SK-N-SH treated with all-trans-retinoic acid at 6 μM for 48 hours (cell line): ENCODE results near the gene YEATS4.

Experiments used
- ATAC-seq: fragments of 200-7000 bp; cut with Tn5 transposase; 3 replicates; pipeline ENCODE4 v1.9.1; 2020; ENCODE audit warnings: mild to moderate bottlenecking, moderate library complexity
- BACH2 ChIP-seq: fragments of 250-450 bp; sonication (Bioruptor Pico); IDR thresholded peaks from 2 replicates; pipeline ENCODE4 v1.9.0; 2021; ENCODE audit warnings: mild to moderate bottlenecking, borderline replicate concordance
- CREB5 ChIP-seq: fragments of 250-450 bp; sonication (Bioruptor Pico); IDR thresholded peaks from 2 replicates; pipeline ENCODE4 v1.5.1; 2020; ENCODE audit warnings: low read depth, mild to moderate bottlenecking, moderate library complexity
- CSDC2 ChIP-seq: fragments of 250-450 bp; sonication (Bioruptor Pico); IDR thresholded peaks from 2 replicates; pipeline ENCODE4 v1.5.0; 2020; ENCODE audit warnings: mild to moderate bottlenecking, moderate library complexity
- CSRNP3 ChIP-seq: fragments of 250-450 bp; sonication (Bioruptor Pico); IDR thresholded peaks from 2 replicates; pipeline ENCODE4 v1.5.1; 2021; ENCODE audit warnings: mild to moderate bottlenecking, moderate library complexity
- ESRRG ChIP-seq: fragments of 250-450 bp; sonication (Bioruptor Pico); IDR thresholded peaks from 2 replicates; pipeline ENCODE4 v1.6.1; 2021; ENCODE audit warnings: mild to moderate bottlenecking
- GLIS3 ChIP-seq: fragments of 250-450 bp; sonication (Bioruptor Pico); IDR thresholded peaks from 2 replicates; pipeline ENCODE4 v1.5.0; 2020; ENCODE audit warnings: mild to moderate bottlenecking, moderate library complexity
- ISL1 ChIP-seq: fragments of 250-450 bp; sonication (Bioruptor Pico); IDR thresholded peaks from 2 replicates; pipeline ENCODE4 v2.1.2; 2022; ENCODE audit warnings: mild to moderate bottlenecking, moderate library complexity
- OSR1 ChIP-seq: fragments of 250-450 bp; sonication (Bioruptor Pico); IDR thresholded peaks from 2 replicates; pipeline ENCODE4 v1.8.0; 2022; ENCODE audit warnings: moderate library complexity, mild to moderate bottlenecking, inconsistent platforms
- PATZ1 ChIP-seq: fragments of 250-450 bp; sonication (Bioruptor Pico); IDR thresholded peaks from 2 replicates; pipeline ENCODE4 v1.8.0; 2020; ENCODE audit warnings: mild to moderate bottlenecking, moderate library complexity, borderline replicate concordance
- POU6F1 ChIP-seq: fragments of 250-450 bp; sonication (Bioruptor Pico); IDR thresholded peaks from 2 replicates; pipeline ENCODE4 v1.8.0; 2021; ENCODE audit warnings: low read depth, mild to moderate bottlenecking, moderate library complexity, borderline replicate concordance
- PPARA ChIP-seq: fragments of 250-450 bp; sonication (Bioruptor Pico); IDR thresholded peaks from 2 replicates; pipeline ENCODE4 v1.5.0; 2020; ENCODE audit warnings: mild to moderate bottlenecking, borderline replicate concordance
- RARB ChIP-seq: fragments of 250-450 bp; sonication (Bioruptor Pico); IDR thresholded peaks from 2 replicates; pipeline ENCODE4 v1.8.0; 2021; ENCODE audit warnings: mild to moderate bottlenecking, moderate library complexity
- SNAI2 ChIP-seq: fragments of 250-450 bp; sonication (Bioruptor Pico); IDR thresholded peaks from 2 replicates; pipeline ENCODE4 v1.5.0; 2020; ENCODE audit warnings: mild to moderate bottlenecking, moderate library complexity
- TCF4 ChIP-seq: fragments of 250-450 bp; sonication (Bioruptor Pico); IDR thresholded peaks from 2 replicates; pipeline ENCODE4 v1.8.0; 2021; ENCODE audit warnings: mild to moderate bottlenecking, moderate library complexity, borderline replicate concordance
- TOX ChIP-seq: fragments of 250-450 bp; sonication (Bioruptor Pico); IDR thresholded peaks from 2 replicates; pipeline ENCODE4 v1.8.0; 2021; ENCODE audit warnings: mild to moderate bottlenecking, moderate library complexity, borderline replicate concordance
- TSHZ2 ChIP-seq: fragments of 250-450 bp; sonication (Bioruptor Pico); IDR thresholded peaks from 2 replicates; pipeline ENCODE4 v1.5.0; 2020; ENCODE audit warnings: mild to moderate bottlenecking, moderate library complexity
- ZC3H10 ChIP-seq: fragments of 250-450 bp; sonication (Bioruptor Pico); IDR thresholded peaks from 2 replicates; pipeline ENCODE4 v1.5.1; 2021; ENCODE audit warnings: mild to moderate bottlenecking, moderate library complexity
- ZFP3 ChIP-seq: fragments of 250-450 bp; sonication (Bioruptor Pico); IDR thresholded peaks from 2 replicates; pipeline ENCODE4 v1.5.0; 2020; ENCODE audit warnings: mild to moderate bottlenecking, moderate library complexity
- ZFP30 ChIP-seq: fragments of 450-650 bp; formaldehyde crosslinking; IDR thresholded peaks from 2 replicates; pipeline ENCODE4 v1.5.0; 2022; ENCODE audit warnings: mild to moderate bottlenecking, moderate library complexity
- ZNF565 ChIP-seq: fragments of 450-650 bp; formaldehyde crosslinking; conservative IDR thresholded peaks from 2 replicates; pipeline ENCODE4 v1.5.0; 2020; ENCODE audit warnings: low read depth, mild to moderate bottlenecking, moderate library complexity
- ZNF70 ChIP-seq: fragments of 450-650 bp; formaldehyde crosslinking; IDR thresholded peaks from 2 replicates; pipeline ENCODE4 v1.5.0; 2020; ENCODE audit warnings: mild to moderate bottlenecking, moderate library complexity
- ZNF8 ChIP-seq: fragments of 450-650 bp; formaldehyde crosslinking; IDR thresholded peaks from 2 replicates; pipeline ENCODE4 v1.5.0; 2020; ENCODE audit warnings: mild to moderate bottlenecking, moderate library complexity

The YEATS4 gene

GRCh38 chr12:69343885-69344612 is 15.5 kb upstream of the YEATS4 start:
- no peak for ATAC-seq
- no peak for TF ChIP-seq BACH2 (CRISPR knock-in tag)

GRCh38 chr12:69345077-69345476 is 14.5 kb upstream of the YEATS4 start:
- no peak for ATAC-seq
- TF ChIP-seq POU6F1 (CRISPR knock-in tag) (no peak), TCF4 (CRISPR knock-in tag) (no peak), ZFP30 (no peak), PATZ1 (no peak), GLIS3 (CRISPR knock-in tag) (no peak), ZNF565 (CRISPR knock-in tag) (no peak), SNAI2 (CRISPR knock-in tag) (no peak), TOX (CRISPR knock-in tag) (no peak), ESRRG (CRISPR knock-in tag) (no peak), RARB (CRISPR knock-in tag) (no peak), CSDC2 (no peak), PPARA (no peak), CREB5 (CRISPR knock-in tag) (no peak), ISL1 (CRISPR knock-in tag) (no peak), ZNF8 (CRISPR knock-in tag) (no peak)
- TF ChIP-seq, all 23 proteins: peak for 0

GRCh38 chr12:69345742-69346141 is 13.8 kb upstream of the YEATS4 start:
- TF ChIP-seq ZNF70 (CRISPR knock-in tag) (no peak), ZFP30 (no peak), TSHZ2 (CRISPR knock-in tag) (no peak), GLIS3 (CRISPR knock-in tag) (no peak), POU6F1 (CRISPR knock-in tag) (no peak), CSRNP3 (CRISPR knock-in tag) (no peak), TOX (CRISPR knock-in tag) (no peak), PATZ1 (no peak), CSDC2 (no peak), ZFP3 (CRISPR knock-in tag) (no peak), ZC3H10 (CRISPR knock-in tag) (no peak), PPARA (no peak), TCF4 (CRISPR knock-in tag) (no peak), ZNF565 (CRISPR knock-in tag) (no peak), CREB5 (CRISPR knock-in tag) (no peak), ISL1 (CRISPR knock-in tag) (no peak), OSR1 (CRISPR knock-in tag) (no peak)
- ATAC-seq, result no peak
